PC-3 (cell line): ENCODE results near the gene ANKRD27. TPM values are rescaled to one million over a fixed set of nuclear protein-coding genes. Genes with fewer than 3 reads are reported as not detected.
"Not testable (repeated sequence)": the region's sequence is repeated elsewhere in the genome, so short reads cannot be mapped to it uniquely, and the experiment has no call there.

Source experiments
- ATAC-seq: fragments of 200-7000 bp; cut with Tn5 transposase; 2 replicates; pipeline ENCODE4 v1.9.1; 2020; ENCODE audit warnings: mild to moderate bottlenecking, moderate library complexity
- BruUV-seq: library from RNA; stranded (reverse); fragments of 400-500 nt; replicated peaks from 2 replicates; lab custom pipeline; 2021; lab: Mats Ljungman, UMichigan
- CTCF ChIA-PET: fragments of 300-600 bp; sonication (Branson Sonifier 250); formaldehyde crosslinking; loops from one replicate; lab custom pipeline; 2022; ENCODE audit warnings: antibody characterized with exemption; lab: Charles Lee
- POLR2A ChIA-PET: fragments of 300-600 bp; sonication (Branson Sonifier 250); formaldehyde crosslinking; loops from one replicate; lab custom pipeline; 2022; ENCODE audit warnings: antibody characterized with exemption; ENCODE audit not compliant: unreplicated experiment; lab: Charles Lee
- DNase-seq: peaks from one replicate; pipeline ENCODE4 v3.0.0-alpha.2; 2015
- H2AFZ ChIP-seq: fragments of 300-600 bp; sonication (generic); 2 replicates; pipeline ENCODE4 v1.6.0; 2016; ENCODE audit warnings: antibody characterized with exemption, low read length
- H3F3A ChIP-seq: fragments of 300-600 bp; sonication (generic); one replicate; pipeline ENCODE4 v1.6.0; 2017; ENCODE audit warnings: antibody characterized with exemption, low read length, control low read depth, mild to moderate bottlenecking; ENCODE audit not compliant: unreplicated experiment
- H3K27ac ChIP-seq: fragments of 300-600 bp; sonication (generic); 2 replicates; pipeline ENCODE4 v1.5.1; 2016; ENCODE audit warnings: mild to moderate bottlenecking, low read length
- H3K27me3 ChIP-seq: fragments of 300-600 bp; sonication (generic); 2 replicates; pipeline ENCODE4 v1.6.1; 2016; ENCODE audit warnings: low read length, mixed read lengths
- H3K36me3 ChIP-seq: fragments of 300-600 bp; sonication (generic); 2 replicates; pipeline ENCODE4 v1.6.1; 2016; ENCODE audit warnings: low read depth, mixed run types, low read length, mixed read lengths
- H3K4me1 ChIP-seq: fragments of 300-600 bp; sonication (generic); 2 replicates; pipeline ENCODE4 v1.5.1; 2016; ENCODE audit warnings: low read length; ENCODE audit not compliant: insufficient read depth
- H3K4me2 ChIP-seq: fragments of 300-600 bp; sonication (generic); 2 replicates; pipeline ENCODE4 v1.6.0; 2016; ENCODE audit warnings: low read length
- H3K4me3 ChIP-seq: fragments of 300-600 bp; sonication (generic); 2 replicates; pipeline ENCODE4 v1.5.1; 2016; ENCODE audit warnings: mild to moderate bottlenecking, low read length, mixed read lengths
- H3K79me2 ChIP-seq: fragments of 300-600 bp; sonication (generic); 2 replicates; pipeline ENCODE4 v1.6.1; 2017; ENCODE audit warnings: low read length, mixed read lengths
- H3K9ac ChIP-seq: fragments of 300-600 bp; sonication (generic); 2 replicates; pipeline ENCODE4 v1.6.0; 2016; ENCODE audit warnings: mild to moderate bottlenecking, low read length
- H3K9me2 ChIP-seq: fragments of 300-600 bp; sonication (generic); replicated peaks from 2 replicates; pipeline ENCODE4 v1.6.1; 2016; ENCODE audit warnings: mixed run types, low read length, mixed read lengths
- H3K9me3 ChIP-seq: fragments of 300-600 bp; sonication (generic); 2 replicates; pipeline ENCODE4 v1.6.1; 2016; ENCODE audit warnings: low read length, mixed read lengths
- H4K20me1 ChIP-seq: fragments of 300-600 bp; sonication (generic); 2 replicates; pipeline ENCODE4 v1.6.1; 2016; ENCODE audit warnings: low read length, mixed read lengths
- CTCF ChIP-seq: fragments of 300-600 bp; sonication (generic); conservative IDR thresholded peaks from 2 replicates; pipeline ENCODE4 v1.5.1; 2017; ENCODE audit warnings: antibody characterized with exemption, low read depth, mild to moderate bottlenecking, low read length
- EZH2 ChIP-seq: fragments of 300-600 bp; sonication (generic); IDR thresholded peaks from one replicate; pipeline ENCODE4 v1.6.1; 2017; ENCODE audit warnings: antibody characterized with exemption, mild to moderate bottlenecking, low read length; ENCODE audit not compliant: unreplicated experiment
- EZH2phosphoT487 ChIP-seq: fragments of 300-600 bp; sonication (generic); IDR thresholded peaks from 2 replicates; pipeline ENCODE4 v1.6.1; 2018; ENCODE audit warnings: mild to moderate bottlenecking, antibody characterized with exemption, low read length, borderline replicate concordance
- intact Hi-C: fragments of 100-400 bp; cut with micrococcal nuclease; formaldehyde crosslinking; loops from 2 replicates; pipeline ENCODE4 v1.9.0; 2023
- total RNA-seq: library from RNA; depleted of rRNA; stranded (reverse); fragments of >200 nt; gene quantifications from 2 replicates; pipeline ENCODE4 v1.2.3, GENCODE V29; 2014

ANKRD27 gene
- total RNA-seq, 1 experiment from 2014 or later: 14.3 TPM

GRCh38 chr19:32661318-32661717, 13.7 kb downstream of the ANKRD27 start:
- no peak overlapping the region for H3K9ac ChIP-seq
- H3K9me2 ChIP-seq: no peaks in the 10 kb centered on the region
- POLR2A ChIA-PET: no interaction called here
- no peaks in the 10 kb centered on the region for H3K27me3 ChIP-seq
- H3K4me3 ChIP-seq: no peak overlapping the region
- H3K9me3 ChIP-seq: no peaks in the 10 kb centered on the region
- no peak for ATAC-seq
- intact Hi-C loops: no loop called here
- H3K36me3 ChIP-seq: no peaks in the 10 kb centered on the region
- no TSS peak for BruUV-seq
- H3K4me2 ChIP-seq: no peak overlapping the region
- H3K27ac ChIP-seq: no peak overlapping the region
- no peak for DNase-seq
- H4K20me1 ChIP-seq: no peaks in the 10 kb centered on the region
- no peak overlapping the region for H2AFZ ChIP-seq
- TF ChIP-seq EZH2: no peak
- H3K4me1 ChIP-seq: no peaks in the 10 kb centered on the region
- no peaks in the 10 kb centered on the region for H3F3A ChIP-seq
- CTCF ChIA-PET: no interaction called here
- H3K79me2 ChIP-seq: peaks cover 20% of the 10 kb centered on the region

- no peaks in the 10 kb centered on the region for H3K27me3 ChIP-seq
- H3K9ac ChIP-seq: no peak overlapping the region
- no peak for DNase-seq
- BruUV-seq: no TSS peak
- TF ChIP-seq EZH2phosphoT487 (no peak), CTCF (no peak), EZH2 (no peak)
- H3K36me3 ChIP-seq: no peaks in the 10 kb centered on the region
- no peaks in the 10 kb centered on the region for H4K20me1 ChIP-seq
- H3K9me2 ChIP-seq: no peaks in the 10 kb centered on the region
- ChIA-PET POLR2A (no interaction called here), CTCF (no interaction called here)
- no peak overlapping the region for H3K4me3 ChIP-seq
- no peak overlapping the region for H3K27ac ChIP-seq
- no peaks in the 10 kb centered on the region for H3K9me3 ChIP-seq
- no peaks in the 10 kb centered on the region for H3K4me1 ChIP-seq
- intact Hi-C loops: no loop called here
- H3K4me2 ChIP-seq: no peak overlapping the region
- no peak overlapping the region for H2AFZ ChIP-seq
- H3F3A ChIP-seq: no peaks in the 10 kb centered on the region
- H3K79me2 ChIP-seq: peaks cover 17% of the 10 kb centered on the region
- ATAC-seq: no peak
These were observed 16.5 kb downstream of the ANKRD27 start for GRCh38 chr19:32658527-32658926.

- no peak for TF ChIP-seq CTCF
- Histone ChIP-seq H3K9ac (no peak overlapping the region), H3F3A (no peaks in the 10 kb centered on the region), H2AFZ (no peak overlapping the region), H3K36me3 (no peaks in the 10 kb centered on the region), H3K4me3 (no peak overlapping the region), H3K9me3 (no peaks in the 10 kb centered on the region), H3K27ac (no peak overlapping the region), H3K27me3 (no peaks in the 10 kb centered on the region), H3K9me2 (no peaks in the 10 kb centered on the region), H3K4me1 (no peaks in the 10 kb centered on the region), H3K4me2 (no peak overlapping the region), H3K79me2 (peaks cover 13% of the 10 kb centered on the region), H4K20me1 (no peaks in the 10 kb centered on the region)
- POLR2A ChIA-PET: no interaction called here
- intact Hi-C loops: no loop called here
- ATAC-seq: no peak
- no peak for DNase-seq
- CTCF ChIA-PET: no interaction called here
- BruUV-seq: no TSS peak
These were observed 16.9 kb downstream of the ANKRD27 start for GRCh38 chr19:32658075-32658474.

GRCh38 chr19:32656379-32656778, 18.6 kb downstream of the ANKRD27 start:
- H3K36me3 ChIP-seq, BruUV-seq, H3K4me2 ChIP-seq, H3K4me1 ChIP-seq, DNase-seq, H3K9me2 ChIP-seq, intact Hi-C loops, H3F3A ChIP-seq, ATAC-seq, POLR2A ChIA-PET, H3K4me3 ChIP-seq, CTCF ChIA-PET, H3K9me3 ChIP-seq, H2AFZ ChIP-seq, H3K27me3 ChIP-seq, H3K79me2 ChIP-seq, H3K27ac ChIP-seq, H3K9ac ChIP-seq, H4K20me1 ChIP-seq: not testable (repeated sequence)
